Ishikawa (cell line): ENCODE results near the gene CEP128.

Source experiments
- CEBPB ChIP-seq: IDR thresholded peaks from 2 replicates; pipeline ENCODE4 v1.6.1; 2012
- CREB1 ChIP-seq: IDR thresholded peaks from 2 replicates; pipeline ENCODE4 v1.6.1; 2012; ENCODE audit warnings: low read depth
- EGR1 ChIP-seq: IDR thresholded peaks from 2 replicates; pipeline ENCODE4 v1.6.1; 2012
- EP300 ChIP-seq: IDR thresholded peaks from 2 replicates; pipeline ENCODE4 v1.6.1; 2012; ENCODE audit warnings: borderline replicate concordance
- FOXM1 ChIP-seq: IDR thresholded peaks from 2 replicates; pipeline ENCODE4 v1.6.1; 2012; ENCODE audit warnings: low read depth, borderline replicate concordance
- MAX ChIP-seq: IDR thresholded peaks from 2 replicates; pipeline ENCODE4 v1.6.1; 2012
- NFIC ChIP-seq: IDR thresholded peaks from 2 replicates; pipeline ENCODE4 v1.6.1; 2012
- RAD21 ChIP-seq: IDR thresholded peaks from 2 replicates; pipeline ENCODE4 v1.6.1; 2012; ENCODE audit warnings: low read depth
- REST ChIP-seq: IDR thresholded peaks from 2 replicates; pipeline ENCODE4 v1.6.1; 2012; ENCODE audit warnings: low read depth, mild to moderate bottlenecking
- TAF1 ChIP-seq: IDR thresholded peaks from 2 replicates; pipeline ENCODE4 v1.6.1; 2012; ENCODE audit warnings: low read depth, mild to moderate bottlenecking
- TCF12 ChIP-seq: IDR thresholded peaks from 2 replicates; pipeline ENCODE4 v1.6.1; 2012; ENCODE audit warnings: low read depth
- TEAD4 ChIP-seq: IDR thresholded peaks from 2 replicates; pipeline ENCODE4 v1.6.1; 2012
- USF1 ChIP-seq: IDR thresholded peaks from 2 replicates; pipeline ENCODE4 v1.6.1; 2012
- YY1 ChIP-seq: IDR thresholded peaks from 2 replicates; pipeline ENCODE4 v1.6.1; 2012; ENCODE audit warnings: low read depth
- ZBTB7A ChIP-seq: IDR thresholded peaks from 2 replicates; pipeline ENCODE4 v1.6.1; 2012; ENCODE audit warnings: low read depth

The CEP128 gene

GRCh38 chr14:80554139-80554538, 387.4 kb downstream of the CEP128 start:
- TF ChIP-seq TCF12 (no peak), USF1 (no peak), EGR1 (no peak), TEAD4 (no peak), ZBTB7A (no peak), REST (no peak), TAF1 (no peak), YY1 (no peak)

GRCh38 chr14:80549141-80549540, 392.4 kb downstream of the CEP128 start:
- no peak for TF ChIP-seq YY1
- no peak for TF ChIP-seq EGR1
- TF ChIP-seq TCF12, result no peak
- TF ChIP-seq EP300, result no peak
- TF ChIP-seq RAD21, result no peak
- TF ChIP-seq CEBPB, result no peak
- no peak for TF ChIP-seq ZBTB7A
- TF ChIP-seq MAX, result no peak
- TF ChIP-seq FOXM1, result no peak
- no peak for TF ChIP-seq USF1
- TF ChIP-seq TEAD4, result no peak
- no peak for TF ChIP-seq REST
- no peak for TF ChIP-seq TAF1
- TF ChIP-seq NFIC, result no peak
- TF ChIP-seq CREB1, result no peak

- TF ChIP-seq ZBTB7A, result no peak
- no peak for TF ChIP-seq FOXM1
- TF ChIP-seq YY1, result no peak
- TF ChIP-seq CREB1, result no peak
- TF ChIP-seq TEAD4, result no peak
- no peak for TF ChIP-seq EGR1
- no peak for TF ChIP-seq CEBPB
- no peak for TF ChIP-seq TCF12
- no peak for TF ChIP-seq EP300
- no peak for TF ChIP-seq USF1
- TF ChIP-seq MAX, result no peak
- TF ChIP-seq RAD21, result no peak
- no peak for TF ChIP-seq NFIC
- no peak for TF ChIP-seq REST
- no peak for TF ChIP-seq TAF1
These were observed 395.3 kb downstream of the CEP128 start for GRCh38 chr14:80545935-80546854.

- TF ChIP-seq EP300 (no peak), TAF1 (no peak), NFIC (no peak), REST (no peak)
These were observed 397.2 kb downstream of the CEP128 start for GRCh38 chr14:80544366-80544765.
